Left ventricle myocardium inferior (tissue), 1 donor: ENCODE measurements around the gene KRTAP10-10. TPM values are rescaled to one million over a fixed set of nuclear protein-coding genes. Genes with fewer than 3 reads are reported as not detected.

Experiments
- DNase-seq: peaks from one replicate; pipeline ENCODE4 v3.0.0-alpha.2; 2020
- H3K27ac ChIP-seq: fragments of 200-600 bp; replicated peaks from 2 replicates; pipeline ENCODE4 v1.8.0; 2021
- H3K27me3 ChIP-seq: fragments of 200-600 bp; 2 replicates; pipeline ENCODE4 v1.8.0; 2021; ENCODE audit warnings: low read depth
- H3K36me3 ChIP-seq: fragments of 200-600 bp; 2 replicates; pipeline ENCODE4 v1.8.0; 2021
- H3K4me1 ChIP-seq: fragments of 200-600 bp; 2 replicates; pipeline ENCODE4 v1.8.0; 2021
- H3K4me3 ChIP-seq: fragments of 200-600 bp; 2 replicates; pipeline ENCODE4 v1.8.0; 2021; ENCODE audit warnings: mild to moderate bottlenecking, moderate library complexity
- H3K9me3 ChIP-seq: fragments of 200-600 bp; replicated peaks from 2 replicates; pipeline ENCODE4 v1.8.0; 2021
- CTCF ChIP-seq: fragments of 200-600 bp; IDR thresholded peaks from 2 replicates; pipeline ENCODE4 v1.8.0; 2021; ENCODE audit warnings: antibody characterized with exemption, mild to moderate bottlenecking, borderline replicate concordance
- intact Hi-C: fragments of 100-400 bp; cut with micrococcal nuclease; formaldehyde crosslinking; loops from one replicate; pipeline ENCODE4 v1.11.0; 2022
- total RNA-seq: library from RNA; stranded (reverse); fragmentation: NEBNext Ultra II Directional; extraction: Animal tissue kit (Norgen Biotek cat#: 25700); gene quantifications from one replicate; pipeline ENCODE4 v1.2.1, GENCODE V29; 2021
- donor health status: DM: no; HTN: yes; CAD: no; lungs with severe emphysema.

KRTAP10-10 gene
- total RNA-seq, 1 donor from 2014 or later = not detected

GRCh38 chr21:44612029-44612486 lies 25.1 kb upstream of the KRTAP10-10 start, which contains the start of gene KRTAP10-8:
KRTAP10-8 (plus strand) TSS chr21:44612079; CDS start chr21:44612101, 22 bp downstream.
- no peaks in the 10 kb centered on the region for H3K36me3 ChIP-seq
- no peak within 1 kb of the TSS for H3K4me3 ChIP-seq
- no peak within 1 kb of the TSS for H3K27ac ChIP-seq
- DNase-seq = no peak
- intact Hi-C loops = no loop called here
- H3K9me3 ChIP-seq = peaks cover 36% of the 10 kb centered on the region
- TF ChIP-seq CTCF = no peak
- no peaks in the 10 kb centered on the region for H3K4me1 ChIP-seq
- peaks cover 33% of the 10 kb centered on the region for H3K27me3 ChIP-seq

- no peaks in the 10 kb centered on the region for H3K4me1 ChIP-seq
Measured at GRCh38 chr21:44612669-44613229, 24.4 kb upstream of the KRTAP10-10 start.

GRCh38 chr21:44613386-44614155 lies 23.6 kb upstream of the KRTAP10-10 start:
- peaks cover 35% of the 10 kb centered on the region for H3K9me3 ChIP-seq
- peaks cover 35% of the 10 kb centered on the region for H3K27me3 ChIP-seq
- no peak for DNase-seq
- H3K36me3 ChIP-seq = no peaks in the 10 kb centered on the region
- no peak overlapping the region for H3K27ac ChIP-seq
- H3K4me3 ChIP-seq = no peak overlapping the region
- no peak for TF ChIP-seq CTCF
- intact Hi-C loops = no loop called here
- no peaks in the 10 kb centered on the region for H3K4me1 ChIP-seq

More at GRCh38 chr21:44612669-44613229, 24.4 kb upstream of the KRTAP10-10 start:
- DNase-seq = no peak
- Histone ChIP-seq H3K27me3 (peaks cover 35% of the 10 kb centered on the region), H3K27ac (no peak overlapping the region), H3K36me3 (no peaks in the 10 kb centered on the region), H3K9me3 (peaks cover 36% of the 10 kb centered on the region), H3K4me3 (no peak overlapping the region)
- no peak for TF ChIP-seq CTCF
- intact Hi-C loops = no loop called here

GRCh38 chr21:44614161-44614631 lies 23.0 kb upstream of the KRTAP10-10 start:
- intact Hi-C loops = no loop called here
- no peak overlapping the region for H3K4me3 ChIP-seq
- H3K27me3 ChIP-seq = peaks cover 35% of the 10 kb centered on the region
- no peak overlapping the region for H3K27ac ChIP-seq
- TF ChIP-seq CTCF = no peak
- H3K36me3 ChIP-seq = no peaks in the 10 kb centered on the region
- DNase-seq = no peak
- H3K4me1 ChIP-seq = no peaks in the 10 kb centered on the region
- peaks cover 28% of the 10 kb centered on the region for H3K9me3 ChIP-seq

GRCh38 chr21:44614961-44615391 lies 22.2 kb upstream of the KRTAP10-10 start:
- no peak for DNase-seq
- H3K9me3 ChIP-seq = peaks cover 25% of the 10 kb centered on the region
- no peaks in the 10 kb centered on the region for H3K4me1 ChIP-seq
- peaks cover 35% of the 10 kb centered on the region for H3K27me3 ChIP-seq
- no peak for TF ChIP-seq CTCF
- intact Hi-C loops = no loop called here
- H3K36me3 ChIP-seq = no peaks in the 10 kb centered on the region
- H3K4me3 ChIP-seq = no peak overlapping the region
- no peak overlapping the region for H3K27ac ChIP-seq
